HG03060 (cell line): Measurements from ENCODE around the gene TMEM45A.

Experiments used
- ATAC-seq: cut with Tn5 transposase; IDR thresholded peaks from one replicate; pipeline ENCODE4 v1.9.1; 2021; ENCODE audit warnings: low read depth, moderate number of reproducible peaks; ENCODE audit not compliant: unreplicated experiment

TMEM45A gene

DNA sequence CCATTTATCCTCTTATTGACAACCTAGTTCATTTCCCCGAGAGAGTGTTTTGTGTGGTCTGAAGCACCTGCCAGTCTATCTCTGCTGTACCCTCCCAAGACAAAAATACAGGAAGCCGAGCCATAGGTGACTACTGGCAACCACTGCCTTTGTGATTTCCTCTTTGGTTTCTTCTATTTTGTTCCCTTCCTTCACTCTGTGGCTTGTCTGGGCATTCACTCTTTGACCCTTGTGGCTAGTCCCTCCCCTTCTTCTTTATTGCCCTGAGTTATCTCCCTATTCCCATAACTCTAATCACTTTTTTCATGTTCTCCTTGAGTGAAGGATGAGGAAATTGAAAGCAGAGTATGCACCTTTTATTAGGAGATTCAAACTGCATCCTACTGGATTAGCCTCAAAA lies 116.9 kb downstream of the TMEM45A start, which contains the start of gene ADGRG7:
Gene ADGRG7, plus strand, starts transcription at position 297 of the 400 bp plus-strand sequence. CDS start 256 bp downstream, outside the sequence.
- ATAC-seq, result no peak

- ATAC-seq, result no peak
Measured at GRCh38 chr3:100609963-100610362, 117.5 kb downstream of the TMEM45A start.

- no peak for ATAC-seq
Measured at GRCh38 chr3:100611221-100611620, 118.8 kb downstream of the TMEM45A start.

GRCh38 chr3:100613721-100614390 lies 121.4 kb downstream of the TMEM45A start:
- peak; percentile 47 for ATAC-seq

GRCh38 chr3:100614941-100615340 lies 122.5 kb downstream of the TMEM45A start:
- ATAC-seq, result no peak

DNA sequence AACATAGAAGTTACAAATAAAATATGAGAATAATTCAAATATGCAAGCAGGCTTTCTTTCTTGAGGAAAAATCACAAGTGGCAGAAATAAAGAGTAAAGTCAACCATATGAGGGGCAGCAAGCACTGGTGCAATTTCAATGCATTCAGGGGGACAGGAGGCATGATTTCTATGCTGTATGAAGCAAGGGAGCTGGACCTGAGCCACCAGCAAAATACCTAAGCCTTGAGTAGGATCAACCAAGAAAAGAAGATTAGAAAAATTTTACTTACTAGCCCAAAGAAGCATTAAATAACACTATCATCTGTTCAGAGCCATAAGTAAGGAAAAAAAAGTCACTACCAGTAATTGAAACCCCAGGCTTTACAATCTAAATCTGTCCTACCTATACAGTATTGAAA lies 123.3 kb downstream of the TMEM45A start:
- ATAC-seq, result no peak

DNA sequence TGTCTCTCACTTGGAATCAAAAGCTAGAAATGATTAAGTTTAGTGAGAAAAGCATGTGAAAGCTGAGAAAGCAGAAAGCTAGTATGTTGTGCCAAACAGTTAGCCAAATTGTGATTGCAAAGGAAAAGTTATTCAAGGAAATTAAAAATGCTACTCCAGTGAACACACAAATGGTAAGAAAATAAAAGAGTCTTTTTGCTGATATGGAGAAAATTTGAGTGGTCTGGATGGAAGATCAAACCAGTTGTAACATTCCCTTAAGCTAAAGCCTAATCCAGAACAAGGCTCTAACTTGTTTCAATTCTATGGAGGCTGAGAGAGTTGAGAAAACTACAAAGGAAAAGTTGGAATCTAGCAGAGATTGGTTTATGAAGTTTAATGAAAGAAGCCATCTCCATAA lies 128.8 kb downstream of the TMEM45A start:
- no peak for ATAC-seq
